CD4-positive, CD25-positive, alpha-beta regulatory T cell (primary cell): Measurements from ENCODE around the gene ZNRD2. TPM values are rescaled to one million over a fixed set of nuclear protein-coding genes. Genes with fewer than 3 reads are reported as not detected.
"Not testable (repeated sequence)": the region's sequence is repeated elsewhere in the genome, so short reads cannot be mapped to it uniquely, and the experiment has no call there.

Experiments used
- ATAC-seq, 2 donors: fragments of 150-1000 bp; cut with Tn5 transposase; one replicate each; pipeline ENCODE4 v1.10.0; 2021; ENCODE audit warnings: low read depth in 2 of 2, moderate number of reproducible peaks in 2 of 2, moderate library complexity in 1 of 2
- DNase-seq, 3 donors: peaks; one replicate each; pipeline versions ENCODE4 v3.0.0 to v3.0.0-alpha.2; 2012 to 2022; ENCODE audit warnings: mixed read lengths in 1 of 3
- H3K27ac ChIP-seq: one replicate; pipeline ENCODE4 v1.7.0; 2013; ENCODE audit warnings: mild to moderate bottlenecking, low read length; ENCODE audit not compliant: insufficient read depth, poor library complexity, severe bottlenecking
- H3K27me3 ChIP-seq: one replicate; pipeline ENCODE4 v1.7.0; 2013; ENCODE audit warnings: low read length; ENCODE audit not compliant: control insufficient read depth, insufficient read depth
- H3K36me3 ChIP-seq: one replicate; pipeline ENCODE4 v1.7.0; 2013; ENCODE audit warnings: mild to moderate bottlenecking, low read length, moderate library complexity; ENCODE audit not compliant: control insufficient read depth, insufficient read depth
- H3K4me1 ChIP-seq: 2 replicates; pipeline ENCODE4 v1.7.0; 2013; ENCODE audit warnings: mild to moderate bottlenecking, low read length; ENCODE audit not compliant: insufficient read depth, control insufficient read depth, poor library complexity, severe bottlenecking
- H3K4me3 ChIP-seq: one replicate; pipeline ENCODE4 v1.7.0; 2013; ENCODE audit warnings: low read depth, mild to moderate bottlenecking, low read length, moderate library complexity
- H3K9me3 ChIP-seq, 2 experiments: 1 replicate in 1 of 2; 2 replicates in 1 of 2; pipeline ENCODE4 v1.7.0; 2013; ENCODE audit warnings: low read length in 2 of 2, mild to moderate bottlenecking in 1 of 2, moderate library complexity in 1 of 2; ENCODE audit not compliant: control insufficient read depth in 2 of 2
- H3K27ac Mint-ChIP-seq, 3 donors: one replicate each; pipeline ENCODE4 v1.8.0; 2020 to 2022; ENCODE audit warnings: mild to moderate bottlenecking in 3 of 3, mixed read lengths in 3 of 3, moderate library complexity in 2 of 3
- H3K27me3 Mint-ChIP-seq: one replicate; pipeline ENCODE4 v1.8.0; 2022; ENCODE audit warnings: mild to moderate bottlenecking, mixed read lengths
- H3K36me3 Mint-ChIP-seq: one replicate; pipeline ENCODE4 v1.8.0; 2020; ENCODE audit warnings: mixed read lengths
- H3K4me1 Mint-ChIP-seq, 4 donors: one replicate each; pipeline ENCODE4 v1.8.0; 2020 to 2022; ENCODE audit warnings: mixed read lengths in 4 of 4, mild to moderate bottlenecking in 1 of 4
- H3K4me3 Mint-ChIP-seq, 4 donors: one replicate each; pipeline ENCODE4 v1.8.0; 2020 to 2022; ENCODE audit warnings: mild to moderate bottlenecking in 4 of 4, mixed read lengths in 4 of 4, moderate library complexity in 3 of 4
- H3K9me3 Mint-ChIP-seq, 7 donors: one replicate each; pipeline ENCODE4 v1.8.0; 2020 to 2022; ENCODE audit warnings: mixed read lengths in 7 of 7, mild to moderate bottlenecking in 3 of 7, moderate library complexity in 2 of 7
- polyA plus RNA-seq, 4 donors: library from polyadenylated mRNA; unstranded; fragments of 300-500 nt; fragmentation: Illumina TruSeq; gene quantifications; one replicate each; pipeline ENCODE4 v1.2.3, GENCODE V29; 2021
- total RNA-seq: library from RNA; stranded (reverse); gene quantifications from one replicate; pipeline ENCODE4 v1.2.3, GENCODE V29; 2022

Gene ZNRD2
- total RNA-seq (34.6 TPM), polyA plus RNA-seq (10 to 100 TPM; 64.6 to 84.7 (median 73.1) TPM)

- Mint-ChIP-seq H3K4me3 (peak within 1 kb of the TSS; percentile 95 to 100 (median 98)), H3K36me3 (no peaks in the 10 kb centered on the region), H3K9me3 (peaks cover 0 to 2% (median 0%) of the 10 kb centered on the region in 7 donors), H3K27ac (peak within 1 kb of the TSS; percentile 97 to 99 (median 98)), H3K4me1 (peaks cover 0 to 76% (median 45%) of the 10 kb centered on the region in 4 donors), H3K27me3 (peaks cover 9% of the 10 kb centered on the region)
- H3K9me3 ChIP-seq, result no peaks in the 10 kb centered on the region
- H3K4me1 ChIP-seq, result peaks cover 83% of the 10 kb centered on the region
- peak within 1 kb of the TSS; percentile 87 for H3K4me3 ChIP-seq
- H3K36me3 ChIP-seq, result no peaks in the 10 kb centered on the region
- peak within 1 kb of the TSS; percentile 100 for H3K27ac ChIP-seq
- DNase-seq (peak; percentile 98 to 99 (median 99)), ATAC-seq (peak; percentile 78 to 82)
- no peaks in the 10 kb centered on the region for H3K27me3 ChIP-seq
Observed at GRCh38 chr11:65569973-65570918, at the start of gene ZNRD2. Gene ZNRD2 (plus strand): TSS chr11:65570477. CDS start chr11:65570492, 15 bp downstream.

- H3K27me3 Mint-ChIP-seq, H3K9me3 Mint-ChIP-seq, H3K27me3 ChIP-seq, H3K36me3 ChIP-seq, H3K9me3 ChIP-seq, ATAC-seq, H3K36me3 Mint-ChIP-seq: not testable (repeated sequence)
- Histone ChIP-seq H3K27ac (peak overlapping the region; percentile 68), H3K4me3 (peak overlapping the region; percentile 81), H3K4me1 (peaks cover 40% of the 10 kb centered on the region)
- Mint-ChIP-seq H3K4me3 (peak overlapping the region; percentile 83 to 91 (median 87)), H3K4me1 (peaks cover 18 to 46% (median 25%) of the 10 kb centered on the region in 4 donors), H3K27ac (peak overlapping the region; percentile 54 to 95 (median 90))
- peak in 2 of 3 donors; percentile 52 to 75 for DNase-seq
Observed at GRCh38 chr11:65521777-65522521, 48.3 kb upstream of the ZNRD2 start.

DNA sequence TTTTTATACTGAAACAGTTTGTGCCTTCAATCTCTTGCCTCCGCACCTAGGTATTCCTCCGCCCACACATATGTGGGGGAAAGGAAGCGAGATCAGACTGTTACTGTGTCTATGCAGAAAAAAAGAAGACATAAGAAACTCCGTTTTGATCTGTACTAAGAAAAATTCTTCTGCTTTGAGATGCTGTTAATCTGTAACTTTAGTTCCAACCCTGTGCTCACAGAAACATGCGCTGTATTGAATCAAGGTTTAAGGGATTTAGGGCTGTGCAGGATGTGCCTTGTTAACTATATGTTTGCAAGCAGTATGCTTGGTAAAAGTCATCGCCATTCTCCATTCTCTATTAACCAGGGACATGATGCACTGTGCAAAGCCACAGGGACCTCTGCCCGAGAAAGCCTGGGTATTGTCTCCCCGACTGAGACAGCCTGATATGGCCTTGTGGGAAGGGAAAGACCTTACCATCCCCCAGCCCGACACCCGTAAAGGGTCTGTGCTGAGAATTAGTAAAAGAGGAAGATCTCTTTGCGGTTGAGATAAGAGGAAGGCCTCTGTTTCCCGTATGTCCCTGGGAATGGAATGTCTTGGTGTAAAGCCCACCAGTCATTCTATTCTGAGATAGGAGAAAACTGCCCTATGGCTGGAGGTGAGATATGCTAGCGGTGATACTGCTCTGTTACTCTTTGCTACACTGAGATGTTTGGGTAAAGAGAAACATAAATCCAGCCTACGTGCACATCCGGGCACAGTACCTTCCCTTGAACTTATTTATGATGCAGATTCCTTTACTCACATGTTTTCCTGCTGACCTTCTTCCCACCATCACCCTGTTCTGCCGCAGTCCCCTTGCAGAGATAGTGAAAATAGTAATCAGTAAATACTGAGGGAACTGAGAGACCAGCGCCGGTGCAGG is 47.3 kb upstream of the ZNRD2 start:
- not testable (repeated sequence) for H3K36me3 Mint-ChIP-seq, H3K9me3 ChIP-seq, H3K36me3 ChIP-seq, H3K27me3 Mint-ChIP-seq, H3K9me3 Mint-ChIP-seq, H3K27me3 ChIP-seq
- peak overlapping the region; percentile 83 to 91 (median 87) for H3K4me3 Mint-ChIP-seq
- H3K4me1 Mint-ChIP-seq, result peaks cover 18 to 52% (median 25%) of the 10 kb centered on the region in 4 donors
- ATAC-seq (peak; percentile 25 to 31), DNase-seq (peak in 2 of 3 donors; percentile 45 to 54)
- Histone ChIP-seq H3K27ac (peak overlapping the region; percentile 68), H3K4me3 (peak overlapping the region; percentile 81), H3K4me1 (peaks cover 40% of the 10 kb centered on the region)
- peak overlapping the region; percentile 90 to 97 (median 95) for H3K27ac Mint-ChIP-seq

GRCh38 chr11:65523631-65523968 is 46.7 kb upstream of the ZNRD2 start:
- not testable (repeated sequence) for H3K36me3 ChIP-seq, ATAC-seq, H3K9me3 Mint-ChIP-seq, H3K27me3 ChIP-seq, H3K36me3 Mint-ChIP-seq, DNase-seq, H3K9me3 ChIP-seq, H3K27me3 Mint-ChIP-seq
- peak overlapping the region; percentile 68 for H3K27ac ChIP-seq
- H3K4me3 Mint-ChIP-seq, result peak overlapping the region; percentile 83 to 91 (median 87)
- peaks cover 18 to 52% (median 25%) of the 10 kb centered on the region in 4 donors for H3K4me1 Mint-ChIP-seq
- H3K27ac Mint-ChIP-seq, result peak overlapping the region; percentile 90 to 97 (median 95)
- H3K4me3 ChIP-seq, result peak overlapping the region; percentile 81
- H3K4me1 ChIP-seq, result peaks cover 40% of the 10 kb centered on the region

DNA sequence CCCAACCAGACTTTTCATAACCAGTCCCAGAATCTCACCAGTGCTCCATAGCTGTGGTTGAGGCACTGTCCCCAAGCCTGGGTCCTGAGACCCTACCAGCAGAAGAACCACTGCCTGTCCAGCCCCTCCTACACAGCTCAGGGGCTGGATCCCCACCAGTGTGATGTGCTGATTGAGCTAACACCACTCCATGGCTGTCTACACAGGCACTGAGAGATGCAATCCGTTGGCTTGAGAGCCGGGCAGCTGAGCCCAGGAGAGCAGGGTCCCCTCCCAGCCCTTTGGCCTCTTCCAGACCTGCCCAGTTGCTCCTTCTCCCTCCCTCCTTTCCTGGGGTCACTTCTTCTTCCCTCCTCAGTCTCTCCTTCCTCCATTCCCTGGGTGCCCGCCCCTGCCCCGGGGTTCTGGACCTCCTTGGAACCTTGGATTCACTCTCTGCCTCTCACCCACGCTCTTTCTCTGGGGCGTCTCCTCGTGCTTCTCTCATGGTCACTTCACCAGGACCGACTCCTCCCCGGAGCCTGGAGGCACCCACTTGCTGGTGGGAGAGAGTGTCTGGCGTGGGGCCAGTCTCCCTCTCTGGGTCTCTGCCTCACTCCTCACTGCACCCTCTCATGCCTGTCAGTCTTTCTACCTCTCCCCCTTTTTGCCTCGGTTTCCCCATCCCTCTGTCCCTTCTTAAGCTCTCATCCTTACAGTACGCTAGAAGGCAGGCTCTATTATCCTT is 46.1 kb upstream of the ZNRD2 start:
- ATAC-seq (peak; percentile 3 to 27), DNase-seq (peak in 1 of 3 donors; percentile 26)
- H3K36me3 Mint-ChIP-seq, result peaks cover 3% of the 10 kb centered on the region
- H3K36me3 ChIP-seq, result peaks cover 9% of the 10 kb centered on the region
- H3K27me3 Mint-ChIP-seq, result no peaks in the 10 kb centered on the region
- H3K4me3 Mint-ChIP-seq, result peak overlapping the region; percentile 83 to 91 (median 87)
- no peaks in the 10 kb centered on the region for H3K27me3 ChIP-seq
- peak overlapping the region; percentile 66 for H3K4me3 ChIP-seq
- H3K4me1 ChIP-seq, result peaks cover 40% of the 10 kb centered on the region
- H3K27ac ChIP-seq, result peak overlapping the region; percentile 68
- H3K27ac Mint-ChIP-seq, result peak overlapping the region; percentile 90 to 96 (median 95)
- no peaks in the 10 kb centered on the region for H3K9me3 ChIP-seq
- peaks cover 18 to 56% (median 27%) of the 10 kb centered on the region in 4 donors for H3K4me1 Mint-ChIP-seq
- H3K9me3 Mint-ChIP-seq, result no peaks in the 10 kb centered on the region

GRCh38 chr11:65524741-65525545 is 45.3 kb upstream of the ZNRD2 start, which contains the start of gene SCYL1:
Gene SCYL1 (plus strand): TSS chr11:65525083. CDS start chr11:65525154, 71 bp downstream.
- Histone ChIP-seq H3K9me3 (no peaks in the 10 kb centered on the region), H3K36me3 (peaks cover 9% of the 10 kb centered on the region), H3K27ac (peak within 1 kb of the TSS; percentile 79), H3K4me1 (peaks cover 46% of the 10 kb centered on the region), H3K4me3 (peak within 1 kb of the TSS; percentile 69), H3K27me3 (no peaks in the 10 kb centered on the region)
- no peaks in the 10 kb centered on the region for H3K9me3 Mint-ChIP-seq
- H3K27me3 Mint-ChIP-seq, result no peaks in the 10 kb centered on the region
- ATAC-seq (peak; percentile 80), DNase-seq (peak; percentile 74 to 77 (median 76))
- H3K36me3 Mint-ChIP-seq, result peaks cover 3% of the 10 kb centered on the region
- peak within 1 kb of the TSS; percentile 83 to 92 (median 88) for H3K4me3 Mint-ChIP-seq
- peaks cover 18 to 60% (median 31%) of the 10 kb centered on the region in 4 donors for H3K4me1 Mint-ChIP-seq
- peak within 1 kb of the TSS; percentile 93 to 96 (median 95) for H3K27ac Mint-ChIP-seq
